Measurements from ENCODE around the gene QSOX2.

DNA sequence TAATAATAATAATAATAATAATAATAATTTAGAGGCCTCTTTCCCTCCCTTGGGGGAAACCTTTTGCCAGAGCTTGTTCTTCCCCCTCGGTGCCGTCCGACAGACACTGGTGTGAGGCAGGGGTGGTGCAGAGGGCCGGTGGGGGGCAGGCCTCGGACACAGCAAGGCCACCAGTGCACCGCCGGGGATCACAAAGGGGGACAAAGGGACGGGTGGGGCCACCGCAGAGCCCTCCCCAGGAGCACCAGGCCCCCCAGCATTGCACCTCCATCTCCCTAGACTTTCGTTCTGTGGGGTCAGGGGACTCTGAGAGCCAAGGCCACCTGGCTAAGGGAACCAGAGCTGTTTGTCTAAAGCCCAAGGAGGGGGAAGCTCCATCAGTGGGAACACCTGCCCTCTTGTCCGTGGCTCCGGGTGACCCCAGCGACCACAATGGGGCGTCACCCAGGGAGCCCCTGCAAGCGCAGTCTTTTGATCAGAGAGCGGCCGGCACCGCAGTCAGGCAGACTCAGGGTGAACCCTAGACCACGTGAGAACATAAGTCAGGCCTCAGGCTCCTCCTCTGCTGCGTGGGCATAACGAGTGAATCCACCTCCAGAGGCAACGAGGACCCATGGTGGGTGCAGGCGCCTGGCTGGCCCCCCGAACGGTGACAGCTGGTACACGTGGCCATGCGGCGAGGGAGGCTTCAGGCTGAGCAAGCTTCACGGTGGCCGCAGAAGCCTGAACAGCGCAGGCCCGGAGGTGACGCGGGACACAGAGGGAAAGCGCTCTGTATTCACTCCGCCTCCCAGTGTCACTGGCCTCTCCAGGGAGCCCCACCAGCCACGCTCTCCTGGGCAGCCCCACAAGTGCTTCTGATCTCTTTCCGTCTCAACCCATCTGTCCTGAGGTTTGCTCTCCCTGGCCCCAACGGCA, 12.0 kb upstream of the QSOX2 start:
- TF ChIP-seq, protein P1, sequence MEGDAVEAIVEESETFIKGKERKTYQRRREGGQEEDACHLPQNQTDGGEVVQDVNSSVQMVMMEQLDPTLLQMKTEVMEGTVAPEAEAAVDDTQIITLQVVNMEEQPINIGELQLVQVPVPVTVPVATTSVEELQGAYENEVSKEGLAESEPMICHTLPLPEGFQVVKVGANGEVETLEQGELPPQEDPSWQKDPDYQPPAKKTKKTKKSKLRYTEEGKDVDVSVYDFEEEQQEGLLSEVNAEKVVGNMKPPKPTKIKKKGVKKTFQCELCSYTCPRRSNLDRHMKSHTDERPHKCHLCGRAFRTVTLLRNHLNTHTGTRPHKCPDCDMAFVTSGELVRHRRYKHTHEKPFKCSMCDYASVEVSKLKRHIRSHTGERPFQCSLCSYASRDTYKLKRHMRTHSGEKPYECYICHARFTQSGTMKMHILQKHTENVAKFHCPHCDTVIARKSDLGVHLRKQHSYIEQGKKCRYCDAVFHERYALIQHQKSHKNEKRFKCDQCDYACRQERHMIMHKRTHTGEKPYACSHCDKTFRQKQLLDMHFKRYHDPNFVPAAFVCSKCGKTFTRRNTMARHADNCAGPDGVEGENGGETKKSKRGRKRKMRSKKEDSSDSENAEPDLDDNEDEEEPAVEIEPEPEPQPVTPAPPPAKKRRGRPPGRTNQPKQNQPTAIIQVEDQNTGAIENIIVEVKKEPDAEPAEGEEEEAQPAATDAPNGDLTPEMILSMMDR (conservative IDR thresholded peaks at IDR 0.05; ENCODE audit: low read length) = no peak
- TF ChIP-seq EZH2phosphoT487 (IDR thresholded peaks at IDR 0.05; ENCODE audit: borderline replicate concordance, low read depth, low read length) = no peak
